Measurements from ENCODE around the gene PIAS4.
"Not testable (repeated sequence)": the region's sequence is repeated elsewhere in the genome, so short reads cannot be mapped to it uniquely, and the experiment has no call there.

- not testable (repeated sequence) for TF ChIP-seq CTCF (IDR thresholded peaks at IDR 0.05; ENCODE audit: insufficient read depth, low read length, poor library complexity, severe bottlenecking); EZH2phosphoT487 (conservative IDR thresholded peaks at IDR 0.05; ENCODE audit: low read length)
Observed at GRCh38 chr19:3998667-3999412, 8.7 kb upstream of the PIAS4 start.

Measured in SU-DHL-6 (cell line).